BJ (cell line): ENCODE data around the gene ANKRD23. TPM values are rescaled to one million over a fixed set of nuclear protein-coding genes. Genes with fewer than 3 reads are reported as not detected.
"Not testable (repeated sequence)": the region's sequence is repeated elsewhere in the genome, so short reads cannot be mapped to it uniquely, and the experiment has no call there.

Source experiments
- CTCF ChIA-PET: fragments of 350-600 bp; formaldehyde crosslinking; extraction: SDS; loops from one replicate; lab custom pipeline; 2021; ENCODE audit warnings: antibody characterized with exemption, inconsistent platforms; lab: Yijun Ruan, JAX
- POLR2A ChIA-PET: fragments of 300-600 bp; sonication (Branson Sonifier 250); formaldehyde crosslinking; extraction: SDS; loops from one replicate; lab custom pipeline; 2021; ENCODE audit warnings: antibody characterized with exemption; lab: Charles Lee
- DNase-seq: peaks from one replicate; pipeline ENCODE4 v3.0.0-alpha.2; 2011; ENCODE audit warnings: low read depth
- H3K27me3 ChIP-seq: 2 replicates; pipeline ENCODE4 v1.6.0; 2011; ENCODE audit warnings: low read length; ENCODE audit not compliant: control insufficient read depth, insufficient read depth
- H3K36me3 ChIP-seq: 2 replicates; pipeline ENCODE4 v1.5.1; 2011; ENCODE audit warnings: low read length; ENCODE audit not compliant: control insufficient read depth, insufficient read depth
- H3K4me3 ChIP-seq: 2 replicates; pipeline ENCODE4 v1.5.1; 2011; ENCODE audit warnings: low read depth, mild to moderate bottlenecking, control low read depth, low read length
- CTCF ChIP-seq: IDR thresholded peaks from 2 replicates; pipeline ENCODE4 v1.5.1; 2011; ENCODE audit warnings: low read depth, mild to moderate bottlenecking, control low read depth, inconsistent platforms, low read length, moderate library complexity; ENCODE audit not compliant: insufficient read depth
- polyA plus RNA-seq: library from polyadenylated mRNA; depleted of rRNA; stranded (reverse); fragments of >200 nt; gene quantifications from 2 replicates; pipeline ENCODE4 v1.2.3, GENCODE V29; 2011

ANKRD23 gene
- polyA plus RNA-seq, 1 experiment = 1.4 TPM

DNA sequence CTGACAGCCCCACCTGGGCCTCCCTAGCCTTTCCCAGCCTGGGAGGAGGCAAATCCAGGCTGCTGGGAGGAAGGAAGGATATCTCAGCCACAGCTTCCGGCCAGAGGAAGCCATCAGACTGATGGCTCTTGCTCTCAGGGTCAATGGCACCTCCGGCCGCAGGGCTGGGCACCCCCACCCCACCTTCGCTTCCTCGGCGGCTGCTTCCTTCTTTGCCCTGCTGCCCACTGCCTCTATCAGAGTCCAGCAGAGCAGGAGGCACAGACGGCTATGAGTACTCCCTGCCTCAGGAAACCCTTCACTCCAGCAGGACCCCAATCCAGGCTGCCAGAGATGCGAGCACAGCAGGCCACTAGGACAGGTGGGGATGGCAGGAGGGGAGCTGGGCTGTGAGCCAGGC lies 22.8 kb upstream of the ANKRD23 start:
- Histone ChIP-seq H3K4me3 (no peak overlapping the region), H3K27me3 (no peaks in the 10 kb centered on the region; the same call in 1 of the 2 replicates), H3K36me3 (peaks cover 41% of the 10 kb centered on the region)
- CTCF ChIA-PET = interaction anchor here (1.2 to 3.6 kb wide), 2 partner anchors 9 to 84 kb away, joined by 3 to 34 read pairs; partner anchors contain the start of gene ANKRD39
- TF ChIP-seq CTCF = no peak
- POLR2A ChIA-PET = no interaction called here
- DNase-seq = no peak

DNA sequence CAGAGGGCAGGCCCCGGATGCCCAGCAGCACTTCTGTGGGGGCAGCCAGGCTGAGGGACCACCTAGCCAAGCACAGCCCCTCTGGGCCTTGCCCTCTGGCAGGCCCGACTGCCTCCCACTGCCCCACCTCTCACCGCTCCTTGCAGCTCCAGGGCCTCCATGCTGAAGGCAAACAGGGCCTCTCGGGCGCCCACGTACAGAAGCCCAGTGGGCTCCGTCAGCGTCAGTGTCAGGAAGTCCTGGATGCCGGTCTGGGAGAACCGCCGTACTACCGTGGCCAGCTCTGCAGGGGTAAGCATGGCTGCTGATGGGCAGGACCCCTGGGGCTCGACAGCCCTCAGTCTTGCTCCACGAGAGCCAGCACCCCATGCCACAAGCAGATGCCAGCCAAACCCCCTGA lies 22.3 kb upstream of the ANKRD23 start:
- H3K27me3 ChIP-seq = no peaks in the 10 kb centered on the region; the same call in 1 of the 2 replicates
- no peak for TF ChIP-seq CTCF
- ChIA-PET CTCF (interaction anchor here (1.2 to 3.6 kb wide), 2 partner anchors 9 to 84 kb away, joined by 3 to 34 read pairs; partner anchors contain the start of gene ANKRD39), POLR2A (no interaction called here)
- no peak for DNase-seq
- H3K4me3 ChIP-seq = no peak overlapping the region
- peaks cover 45% of the 10 kb centered on the region for H3K36me3 ChIP-seq

DNA sequence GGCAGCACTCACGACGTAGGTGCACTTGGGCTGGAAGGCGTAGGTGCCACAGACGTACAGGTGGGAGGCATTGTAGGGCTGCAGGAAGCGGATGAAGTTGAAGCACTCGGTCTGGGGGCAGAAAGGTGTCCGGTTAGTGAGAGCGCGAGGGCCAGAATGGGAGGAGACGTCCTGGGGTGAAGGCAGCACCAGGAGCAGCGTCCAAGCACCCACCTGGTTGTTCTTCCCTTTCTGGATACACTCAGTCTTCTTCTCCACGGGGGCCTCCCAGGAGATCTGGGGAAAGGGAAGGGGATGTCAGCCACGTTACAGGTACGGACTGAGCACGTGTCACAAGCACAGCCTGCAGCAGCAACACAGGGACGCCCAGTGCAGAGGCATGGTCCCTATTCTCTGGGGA lies 21.8 kb upstream of the ANKRD23 start:
- no peak for TF ChIP-seq CTCF
- Histone ChIP-seq H3K4me3 (no peak overlapping the region), H3K36me3 (peaks cover 50% of the 10 kb centered on the region), H3K27me3 (no peaks in the 10 kb centered on the region; the same call in 1 of the 2 replicates)
- POLR2A ChIA-PET = no interaction called here
- DNase-seq = no peak
- CTCF ChIA-PET = interaction anchor here (1.2 kb wide), 1 partner anchor 85 kb away, joined by 3 read pairs; no protein-coding TSS in a partner anchor

GRCh38 chr2:96864343-96865091 lies 20.7 kb upstream of the ANKRD23 start:
- ChIA-PET CTCF (interaction anchor here (1.8 kb wide), 1 partner anchor 86 kb away, joined by 10 read pairs; no protein-coding TSS in a partner anchor), POLR2A (no interaction called here)
- no peak for DNase-seq
- Histone ChIP-seq H3K27me3 (no peaks in the 10 kb centered on the region), H3K4me3 (no peak overlapping the region), H3K36me3 (peaks cover 56% of the 10 kb centered on the region)
- no peak for TF ChIP-seq CTCF

- DNase-seq = no peak
- no peak overlapping the region for H3K4me3 ChIP-seq
- H3K27me3 ChIP-seq = no peaks in the 10 kb centered on the region
- CTCF ChIA-PET = interaction anchor here (1.0 to 1.8 kb wide), 2 partner anchors 11 to 87 kb away, joined by 4 to 10 read pairs; no protein-coding TSS in a partner anchor
- TF ChIP-seq CTCF = no peak
- H3K36me3 ChIP-seq = peaks cover 56% of the 10 kb centered on the region
- POLR2A ChIA-PET = no interaction called here
Measured at GRCh38 chr2:96863575-96864342, 19.9 kb upstream of the ANKRD23 start.

- POLR2A ChIA-PET, DNase-seq, H3K27me3 ChIP-seq, H3K4me3 ChIP-seq: not testable (repeated sequence)
- CTCF ChIA-PET = interaction anchor here (1.0 to 1.8 kb wide), 2 partner anchors 12 to 88 kb away, joined by 4 to 10 read pairs; no protein-coding TSS in a partner anchor
- peaks cover 56% of the 10 kb centered on the region for H3K36me3 ChIP-seq
Measured at GRCh38 chr2:96863056-96863455, 19.2 kb upstream of the ANKRD23 start.
